BE2C (cell line): ENCODE measurements around the gene WEE2.
A peak's percentile ranks its signal among the peaks of the same experiment; 100 is the strongest.

ENCODE experiments used
- DNase-seq: peaks from one replicate; pipeline ENCODE4 v3.0.0-alpha.2; 2020
- H3K27me3 ChIP-seq: fragments of 250-450 bp; sonication (Bioruptor Pico); 2 replicates; pipeline ENCODE4 v1.5.1; 2020; ENCODE audit warnings: mild to moderate bottlenecking
- H3K36me3 ChIP-seq: fragments of 250-450 bp; sonication (Bioruptor Pico); 2 replicates; pipeline ENCODE4 v1.5.1; 2020; ENCODE audit warnings: mild to moderate bottlenecking
- H3K4me1 ChIP-seq: fragments of 250-450 bp; sonication (Bioruptor Pico); 2 replicates; pipeline ENCODE4 v1.5.1; 2020
- H3K4me3 ChIP-seq: 2 replicates; pipeline ENCODE4 v1.5.1; 2011; ENCODE audit warnings: low read depth, low read length
- H3K9me3 ChIP-seq: fragments of 250-450 bp; sonication (Bioruptor Pico); 2 replicates; pipeline ENCODE4 v1.5.1; 2020
- CTCF ChIP-seq: IDR thresholded peaks from 2 replicates; pipeline ENCODE4 v1.5.1; 2012; ENCODE audit warnings: mild to moderate bottlenecking, low read depth, low read length

Gene WEE2

GRCh38 chr7:141699860-141700259 lies 8.3 kb upstream of the WEE2 start:
- no peak for DNase-seq
- H3K4me3 ChIP-seq = no peak overlapping the region
- TF ChIP-seq CTCF = no peak
- no peaks in the 10 kb centered on the region; the same call in 1 of the 2 replicates for H3K4me1 ChIP-seq
- no peaks in the 10 kb centered on the region for H3K27me3 ChIP-seq
- no peaks in the 10 kb centered on the region for H3K9me3 ChIP-seq
- H3K36me3 ChIP-seq = no peaks in the 10 kb centered on the region

- H3K27me3 ChIP-seq = no peaks in the 10 kb centered on the region
- no peaks in the 10 kb centered on the region for H3K9me3 ChIP-seq
- TF ChIP-seq CTCF = no peak
- DNase-seq = no peak
- H3K4me1 ChIP-seq = no peaks in the 10 kb centered on the region; the same call in 1 of the 2 replicates
- peak overlapping the region; percentile 69 for H3K4me3 ChIP-seq
- no peaks in the 10 kb centered on the region for H3K36me3 ChIP-seq
Measured at GRCh38 chr7:141700296-141700847, 7.8 kb upstream of the WEE2 start.

- Histone ChIP-seq H3K27me3 (no peaks in the 10 kb centered on the region), H3K9me3 (no peaks in the 10 kb centered on the region), H3K36me3 (no peaks in the 10 kb centered on the region), H3K4me3 (peak overlapping the region; percentile 69), H3K4me1 (no peaks in the 10 kb centered on the region; the same call in 1 of the 2 replicates)
- no peak for TF ChIP-seq CTCF
- no peak for DNase-seq
Measured at GRCh38 chr7:141700848-141701371, 7.2 kb upstream of the WEE2 start.

GRCh38 chr7:141701489-141702046 lies 6.6 kb upstream of the WEE2 start:
- DNase-seq = peak; percentile 64
- Histone ChIP-seq H3K4me3 (peak overlapping the region; percentile 69), H3K36me3 (no peaks in the 10 kb centered on the region), H3K27me3 (no peaks in the 10 kb centered on the region), H3K4me1 (no peaks in the 10 kb centered on the region; the same call in 1 of the 2 replicates), H3K9me3 (no peaks in the 10 kb centered on the region)
- TF ChIP-seq CTCF = no peak

GRCh38 chr7:141702047-141702567 lies 6.0 kb upstream of the WEE2 start, which contains the start of gene DENND11:
Gene DENND11, minus strand, starts transcription at chr7:141702166. Its CDS starts 13 bp downstream, at chr7:141702153.
- H3K4me3 ChIP-seq = peak within 1 kb of the TSS; percentile 69
- TF ChIP-seq CTCF = no peak
- no peaks in the 10 kb centered on the region for H3K9me3 ChIP-seq
- no peaks in the 10 kb centered on the region for H3K27me3 ChIP-seq
- no peaks in the 10 kb centered on the region; the same call in 1 of the 2 replicates for H3K4me1 ChIP-seq
- H3K36me3 ChIP-seq = no peaks in the 10 kb centered on the region
- DNase-seq = peak; percentile 74

- Histone ChIP-seq H3K27me3 (no peaks in the 10 kb centered on the region), H3K4me3 (no peak overlapping the region), H3K36me3 (no peaks in the 10 kb centered on the region), H3K9me3 (no peaks in the 10 kb centered on the region), H3K4me1 (no peaks in the 10 kb centered on the region; the same call in 1 of the 2 replicates)
- DNase-seq = no peak
- no peak for TF ChIP-seq CTCF
Measured at GRCh38 chr7:141702892-141703291, 5.3 kb upstream of the WEE2 start.
